Activated naive CD8-positive, alpha-beta T cell treated with anti-CD3 and anti-CD28 coated beads, Interleukin-2, amount 50 U/mL, for 16 hours (primary cell): ENCODE results near the gene OR2T11.
"Not testable (repeated sequence)": the region's sequence is repeated elsewhere in the genome, so short reads cannot be mapped to it uniquely, and the experiment has no call there.

Source experiments
- DNase-seq: peaks from one replicate; pipeline ENCODE4 v3.0.0-alpha.2; 2020; ENCODE audit warnings: low read depth, low spot score

The OR2T11 gene, protein sequence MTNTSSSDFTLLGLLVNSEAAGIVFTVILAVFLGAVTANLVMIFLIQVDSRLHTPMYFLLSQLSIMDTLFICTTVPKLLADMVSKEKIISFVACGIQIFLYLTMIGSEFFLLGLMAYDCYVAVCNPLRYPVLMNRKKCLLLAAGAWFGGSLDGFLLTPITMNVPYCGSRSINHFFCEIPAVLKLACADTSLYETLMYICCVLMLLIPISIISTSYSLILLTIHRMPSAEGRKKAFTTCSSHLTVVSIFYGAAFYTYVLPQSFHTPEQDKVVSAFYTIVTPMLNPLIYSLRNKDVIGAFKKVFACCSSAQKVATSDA

DNA sequence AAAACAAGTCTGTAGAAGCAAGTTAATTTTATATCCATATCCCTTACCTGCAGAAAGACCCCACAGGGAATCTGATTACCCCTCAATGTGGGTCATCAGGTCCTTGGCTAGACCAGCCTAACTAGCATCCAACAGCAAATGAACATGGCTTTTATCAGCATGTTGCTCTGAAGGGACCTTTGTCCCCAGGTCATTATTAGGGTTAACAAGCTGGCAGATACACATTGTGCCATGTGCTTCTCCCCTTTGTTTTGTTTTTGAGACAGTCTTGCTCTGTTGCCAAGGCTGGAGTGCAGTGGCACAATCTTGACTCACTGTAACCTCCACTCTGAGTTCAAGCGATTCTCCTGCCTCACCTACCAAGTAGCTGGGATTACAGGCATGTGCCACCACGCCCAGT lies at the start of gene OR2T11:
Gene OR2T11, minus strand, starts transcription at position 101 of the 400 bp plus-strand sequence. CDS start 7,963 bp downstream, outside the sequence.
- not testable (repeated sequence) for DNase-seq

DNA sequence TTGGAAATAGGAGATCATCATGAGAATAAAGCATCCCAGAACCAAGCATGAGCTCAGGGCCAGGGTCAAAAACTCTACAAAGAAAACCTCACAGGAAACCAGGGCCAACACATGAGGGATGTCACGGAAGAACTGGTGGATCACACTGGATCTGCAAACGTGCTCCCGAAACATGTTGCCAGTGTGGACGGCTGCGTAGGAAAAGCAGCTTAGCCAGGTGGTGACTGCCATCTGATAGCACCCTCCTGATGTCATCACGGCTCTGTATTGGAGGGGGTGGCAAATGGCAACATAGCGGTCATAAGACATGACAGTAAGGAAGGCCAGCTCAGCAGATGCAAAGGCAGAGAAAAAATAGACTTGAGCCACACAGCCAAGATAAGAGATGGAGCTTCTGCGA lies 46.8 kb upstream of the OR2T11 start:
- DNase-seq: no peak

DNA sequence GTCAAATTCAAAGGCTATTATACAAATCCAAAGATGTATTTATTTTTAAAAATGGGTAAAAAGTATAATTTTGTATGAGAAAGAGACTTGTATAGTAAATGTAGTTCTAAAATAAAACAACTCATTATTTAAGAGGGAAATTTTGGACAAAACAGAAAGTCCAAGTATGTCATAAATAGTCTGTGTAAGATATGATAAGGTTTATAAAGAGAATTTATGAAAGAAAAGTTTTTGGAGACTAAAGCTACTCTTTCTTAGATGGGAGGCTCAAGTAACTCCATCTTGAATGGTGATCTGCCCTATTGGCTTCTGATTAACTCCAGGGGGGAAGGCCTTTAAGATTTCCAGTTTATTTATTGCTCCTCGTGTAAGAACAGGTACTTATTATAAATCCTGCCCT lies 35.1 kb upstream of the OR2T11 start:
- DNase-seq: no peak

DNA sequence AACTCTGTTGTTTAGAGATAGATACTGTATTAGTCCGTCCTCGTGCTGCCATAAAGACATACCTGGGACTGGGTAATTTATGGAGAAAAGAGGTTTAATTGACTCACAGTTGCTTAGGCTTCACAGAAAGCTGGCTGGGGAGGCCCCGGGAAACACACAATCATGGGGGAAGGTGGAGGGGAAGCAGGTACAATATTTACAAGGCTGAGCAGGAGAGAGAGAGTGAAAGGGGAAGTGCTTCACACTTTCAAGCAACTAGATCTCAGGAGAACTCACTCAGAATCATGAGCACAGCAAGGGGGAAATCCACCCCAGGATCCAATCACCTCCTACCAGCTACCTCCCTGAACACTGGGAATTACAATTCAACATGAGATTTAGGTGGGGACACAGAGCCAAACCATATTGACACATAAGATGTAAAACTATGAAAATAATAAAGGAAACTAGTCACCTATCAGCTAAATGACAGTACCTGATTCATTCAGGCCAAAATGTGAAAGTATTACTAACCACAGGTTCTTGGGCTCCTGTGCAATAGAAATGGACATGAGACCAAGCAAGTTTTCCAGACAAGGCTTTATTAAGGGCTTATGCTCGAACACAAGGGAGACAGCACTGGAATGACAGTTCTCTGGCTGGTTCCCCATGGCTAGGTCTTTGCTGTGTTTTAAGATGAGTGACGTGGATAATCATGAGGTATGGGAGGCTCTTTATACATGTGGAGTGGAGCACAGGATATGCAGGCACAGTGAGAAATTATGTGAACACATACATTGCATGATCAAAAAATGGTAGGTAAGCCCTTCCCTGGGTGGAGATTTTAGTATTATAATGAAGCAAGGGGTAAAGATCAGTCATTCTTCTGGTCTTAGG lies 28.8 kb upstream of the OR2T11 start:
- DNase-seq: not testable (repeated sequence)

DNA sequence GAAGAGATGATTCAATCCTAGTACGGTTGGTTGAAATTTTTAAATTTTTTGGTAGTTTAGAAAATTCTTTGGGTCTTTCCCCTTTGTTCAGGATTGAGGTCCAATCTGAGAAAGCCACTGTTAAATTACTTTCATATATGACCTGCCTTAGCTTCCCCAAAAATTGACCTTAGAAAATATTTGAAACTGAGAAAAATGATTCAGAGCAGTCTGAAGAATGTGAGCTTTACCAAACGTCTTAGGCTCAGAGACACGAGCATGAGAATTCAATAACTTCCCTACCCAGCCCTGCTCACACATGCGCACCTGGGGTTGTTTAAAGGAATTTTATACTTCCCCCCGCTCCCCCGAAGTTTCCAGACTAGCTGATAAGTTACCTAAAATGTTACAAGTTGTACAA lies 21.9 kb upstream of the OR2T11 start:
- DNase-seq: not testable (repeated sequence)

DNA sequence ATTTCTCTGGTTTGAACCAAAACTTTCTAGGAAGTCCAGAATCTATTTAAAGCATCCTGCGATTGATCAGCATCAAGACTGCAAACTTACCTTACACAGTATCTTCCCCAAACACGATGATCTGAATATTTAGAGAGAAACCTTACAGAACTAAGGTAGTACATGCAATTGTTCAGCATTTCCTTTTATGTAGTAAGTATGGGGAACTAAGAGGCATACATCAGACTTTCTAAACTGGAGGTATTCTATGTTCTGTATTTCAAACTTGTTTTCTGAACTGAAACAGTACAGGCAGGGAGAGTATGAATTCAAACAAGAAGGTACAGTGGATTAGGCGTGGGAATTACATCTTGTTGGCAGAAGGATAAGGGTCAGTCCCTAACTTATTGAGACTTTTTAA lies 20.5 kb upstream of the OR2T11 start, which contains the start of gene OR2T27:
Gene OR2T27, minus strand, starts transcription at position 175 of the 400 bp plus-strand sequence. CDS start 4,644 bp downstream, outside the sequence.
- not testable (repeated sequence) for DNase-seq

DNA sequence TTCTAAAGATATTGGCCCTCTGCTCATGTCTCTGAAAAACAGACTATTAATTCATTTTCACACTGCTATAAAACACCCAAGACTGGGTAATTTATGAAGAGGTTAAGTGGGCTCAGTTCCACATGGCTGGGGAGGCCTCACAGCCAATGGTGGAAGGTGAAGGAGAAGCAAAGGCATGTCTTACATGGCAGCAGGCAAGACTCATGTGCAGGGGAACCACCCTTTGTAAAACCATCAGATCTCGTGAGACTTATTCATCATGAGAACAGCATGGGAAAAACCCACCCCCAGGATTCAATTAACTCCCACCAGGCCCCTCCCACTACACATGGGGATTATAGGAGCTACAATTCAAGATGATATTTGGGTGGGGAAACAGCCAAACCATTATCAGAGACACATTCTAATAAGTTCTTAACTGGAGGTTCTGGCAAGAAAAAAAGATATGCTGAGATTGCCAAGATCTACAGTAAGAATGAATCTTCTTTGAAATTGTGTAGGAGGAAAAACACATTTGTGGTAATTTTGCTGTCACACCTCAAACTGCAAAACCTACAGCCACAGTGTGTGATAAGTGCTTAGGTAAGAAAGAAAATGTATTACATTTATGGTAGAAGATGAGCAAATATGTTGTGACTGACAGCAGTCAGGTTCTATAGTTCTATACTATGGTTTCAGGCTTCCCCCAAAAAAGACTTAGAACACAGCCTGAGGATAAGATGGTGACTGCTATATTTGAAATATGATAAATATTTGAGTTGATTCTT lies 14.1 kb upstream of the OR2T11 start:
- DNase-seq: not testable (repeated sequence)

DNA sequence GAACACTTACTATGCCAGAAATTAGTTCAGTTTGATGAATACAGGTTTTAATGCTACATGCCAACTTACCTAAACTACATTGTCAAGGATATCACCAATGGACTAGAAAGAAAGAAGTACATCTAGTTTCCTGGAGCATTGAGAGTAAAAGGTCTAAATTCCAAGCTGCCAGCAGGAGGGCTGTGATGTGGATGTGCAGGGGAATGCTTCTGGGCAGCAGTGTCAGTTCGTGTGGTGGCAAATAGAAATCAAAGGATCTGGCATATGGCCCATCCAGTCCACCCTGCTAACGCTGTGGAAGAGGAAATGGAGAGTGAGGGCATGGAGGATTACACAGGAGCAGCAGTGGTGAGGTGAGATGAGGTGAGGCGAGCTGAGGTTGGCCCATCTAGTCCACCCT lies 10.3 kb upstream of the OR2T11 start, which contains the start of gene OR2T35:
Gene OR2T35, minus strand, starts transcription at position 101 of the 400 bp plus-strand sequence. CDS start 6,020 bp downstream, outside the sequence.
- not testable (repeated sequence) for DNase-seq

DNA sequence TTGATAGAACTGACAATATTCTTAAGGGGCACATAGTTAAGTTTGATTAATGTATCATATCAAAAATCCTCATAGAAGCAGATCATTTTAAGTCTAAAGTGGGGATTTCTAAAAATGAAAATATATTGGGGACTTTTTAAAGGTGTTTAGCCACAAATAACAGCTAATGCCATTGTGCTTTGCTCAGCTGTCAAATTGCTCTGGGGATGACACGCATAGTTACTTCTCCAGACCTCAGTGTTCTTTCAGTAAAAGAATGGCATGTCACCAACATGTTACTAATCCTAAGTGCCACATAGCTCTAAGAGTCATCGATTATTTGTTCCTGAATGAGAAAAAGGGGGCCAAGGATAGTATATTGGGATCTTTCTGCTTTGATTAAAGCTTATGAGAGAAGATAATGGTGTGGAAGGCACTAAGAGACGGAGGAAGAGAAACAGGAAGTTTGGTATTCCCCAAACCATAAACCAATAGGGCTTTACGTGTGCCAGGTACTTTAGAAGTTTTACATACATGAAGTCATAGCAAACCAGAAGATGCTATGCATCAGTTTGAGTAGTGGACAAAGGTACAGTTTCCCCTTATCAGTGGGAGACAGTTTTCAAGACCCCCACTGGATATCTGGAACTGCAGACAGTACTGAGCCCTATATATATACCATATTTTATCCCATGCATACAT lies 8.2 kb upstream of the OR2T11 start:
- not testable (repeated sequence) for DNase-seq

DNA sequence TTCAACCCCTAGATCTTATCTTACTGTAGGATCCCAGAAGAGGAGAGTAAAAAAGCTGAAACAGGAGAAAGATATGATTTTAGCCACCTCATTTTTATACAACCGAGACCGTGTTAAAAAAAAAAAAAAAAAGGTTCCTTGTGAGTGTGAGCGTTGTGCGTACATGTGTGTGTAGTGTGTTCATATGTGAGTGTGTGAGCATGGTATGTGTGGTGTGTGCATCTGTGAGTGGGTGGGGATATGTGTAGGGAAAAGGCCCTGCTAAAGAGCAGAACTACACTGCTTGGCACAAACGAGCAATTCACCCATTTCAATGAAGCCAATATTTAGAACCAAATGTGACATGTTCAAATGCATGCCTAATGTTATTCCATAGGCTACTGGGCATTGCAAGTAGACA lies 6.7 kb upstream of the OR2T11 start:
- not testable (repeated sequence) for DNase-seq

DNA sequence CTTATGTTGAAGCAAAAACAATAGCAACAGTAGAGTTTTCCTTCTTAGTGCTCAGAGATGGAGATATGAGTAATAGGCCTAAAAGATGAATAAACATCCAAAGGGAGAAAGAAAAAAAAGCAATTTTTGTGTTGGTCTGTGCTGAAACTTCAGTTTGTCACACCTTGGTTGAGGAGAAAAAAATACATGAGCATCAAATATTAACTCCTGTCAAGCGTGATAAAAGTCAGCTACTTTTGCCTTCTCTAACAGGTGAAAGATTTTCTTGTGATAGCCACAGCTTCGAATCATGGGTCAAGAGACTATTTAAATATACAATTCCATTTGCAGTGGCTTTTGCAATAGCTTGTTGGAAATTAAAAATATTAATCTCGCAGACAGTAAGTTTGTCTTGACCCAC lies 6.0 kb upstream of the OR2T11 start:
- DNase-seq: not testable (repeated sequence)

DNA sequence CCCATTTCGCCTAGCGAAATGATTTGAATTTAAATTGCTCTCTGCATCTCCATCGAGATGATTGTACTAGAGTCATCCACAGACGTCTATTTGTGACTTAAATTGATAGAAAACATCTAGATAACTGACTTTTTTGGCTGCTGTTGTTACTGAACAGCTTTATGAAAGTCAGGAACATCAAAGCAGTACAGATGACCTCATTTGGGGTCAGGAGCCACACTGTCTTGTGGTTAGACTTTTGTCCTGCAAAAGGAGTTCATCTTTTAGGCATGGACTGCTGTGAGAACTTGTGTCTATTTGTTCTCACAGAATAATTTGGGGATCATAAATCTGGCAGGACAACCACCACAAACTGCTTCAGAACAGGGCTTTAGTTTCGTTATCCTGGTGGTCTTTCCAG lies 4.8 kb upstream of the OR2T11 start:
- DNase-seq: not testable (repeated sequence)

DNA sequence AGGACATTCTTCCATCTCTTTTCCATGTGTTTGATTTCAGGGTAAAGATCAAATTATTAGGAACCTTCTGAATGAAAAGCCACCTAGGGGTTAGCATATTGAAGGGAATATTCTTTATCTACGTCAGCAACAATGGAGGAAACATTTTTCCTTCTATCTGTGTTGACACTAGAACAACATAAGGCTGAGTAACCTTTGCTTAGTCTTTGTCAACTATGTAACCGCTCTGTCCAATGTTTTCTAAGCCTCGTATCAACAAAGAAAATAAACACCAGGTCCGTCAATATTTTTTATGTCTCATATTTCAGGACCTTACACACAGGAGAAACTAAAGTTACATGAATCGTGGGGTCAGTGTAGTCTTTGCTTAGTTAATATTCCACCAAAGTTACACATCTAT lies 1.7 kb upstream of the OR2T11 start:
- DNase-seq: not testable (repeated sequence)

DNA sequence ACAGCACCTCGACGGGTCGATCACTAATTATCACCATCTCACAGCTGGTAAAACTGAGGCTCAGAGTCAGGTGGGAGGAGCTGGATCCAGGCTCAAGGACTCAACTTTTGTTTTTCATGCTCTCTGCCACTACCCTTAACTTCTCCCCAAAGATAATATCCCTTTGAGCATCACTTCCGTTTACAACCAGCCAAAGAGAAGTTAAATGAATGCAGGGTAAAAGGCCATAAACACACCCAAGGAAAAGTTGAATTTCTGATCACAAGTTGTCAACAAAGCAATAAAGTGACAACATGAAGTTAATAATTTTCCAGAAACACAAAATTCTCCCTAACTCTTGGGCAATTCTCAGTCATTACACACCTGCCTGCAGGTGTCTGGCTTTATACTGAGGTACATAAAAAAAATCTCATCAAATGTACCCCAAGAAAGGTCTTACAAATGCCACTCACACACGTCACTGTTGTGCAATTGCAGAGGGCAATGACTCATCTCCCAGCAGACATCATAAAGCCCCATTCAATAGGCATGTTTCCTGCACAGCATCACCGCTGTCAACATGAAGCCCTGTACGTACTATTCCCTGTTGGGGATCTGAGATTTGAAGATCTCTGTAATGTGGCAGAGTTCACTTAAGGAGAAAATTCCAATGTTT lies 3.4 kb downstream of the OR2T11 start:
- DNase-seq: no peak

DNA sequence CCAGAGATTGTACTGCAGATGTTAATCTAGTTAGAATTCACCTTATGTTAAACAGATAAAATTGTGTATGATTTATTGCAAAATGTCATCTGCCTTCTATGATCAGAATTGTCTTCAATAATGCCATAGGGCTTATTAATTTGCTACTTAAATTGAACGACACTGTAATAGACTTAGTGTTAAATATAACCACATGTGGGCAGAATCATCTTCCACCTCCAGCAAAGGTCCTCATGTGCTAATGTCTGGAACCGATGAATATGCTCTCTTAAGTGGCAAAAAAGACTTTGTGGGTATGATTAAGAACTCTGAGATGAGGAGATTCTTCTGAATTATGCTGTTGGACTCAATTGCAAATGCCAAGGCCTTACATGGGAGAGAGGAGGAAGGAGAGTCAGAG lies 4.3 kb downstream of the OR2T11 start:
- no peak for DNase-seq

DNA sequence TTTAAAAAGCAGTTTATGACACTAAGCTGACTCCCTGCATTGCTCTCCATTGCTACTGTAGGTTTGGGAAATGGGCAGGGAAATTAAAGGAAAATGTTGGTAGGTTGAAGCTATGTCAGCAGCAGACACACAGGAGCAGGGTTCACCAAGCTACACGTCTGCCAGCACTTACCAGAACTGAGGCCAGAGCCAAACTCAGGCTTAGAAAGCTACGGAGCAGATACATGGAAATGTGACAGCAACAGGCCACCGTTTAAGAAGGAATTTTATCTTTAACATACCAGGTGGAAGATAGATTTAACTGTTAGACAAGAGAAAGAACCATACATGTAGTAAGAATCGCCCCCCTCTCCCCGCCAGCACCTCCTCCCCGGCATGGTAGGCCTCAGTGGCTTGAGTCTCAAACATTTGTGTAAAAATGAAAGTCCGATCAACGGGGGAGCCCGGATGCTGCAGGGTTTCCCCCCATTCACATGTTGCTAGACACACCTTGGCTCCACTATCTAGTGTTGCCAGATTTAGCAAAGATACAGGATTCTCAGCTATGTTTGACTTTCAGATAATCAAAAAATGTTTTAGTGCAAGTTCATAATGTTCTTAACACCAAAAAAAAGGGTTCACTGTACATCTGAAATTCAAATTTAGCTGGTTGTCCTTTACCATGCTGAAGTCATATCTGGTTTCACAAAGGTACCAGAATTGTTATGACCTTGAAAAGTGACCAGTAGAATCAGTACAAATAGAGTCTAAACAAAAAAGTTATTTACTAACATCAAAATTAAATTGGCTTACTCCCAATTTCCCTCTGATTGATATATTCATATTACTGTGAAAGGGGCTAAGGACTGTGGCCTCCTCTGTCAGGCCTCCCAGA lies 6.7 kb downstream of the OR2T11 start:
- no peak for DNase-seq

DNA sequence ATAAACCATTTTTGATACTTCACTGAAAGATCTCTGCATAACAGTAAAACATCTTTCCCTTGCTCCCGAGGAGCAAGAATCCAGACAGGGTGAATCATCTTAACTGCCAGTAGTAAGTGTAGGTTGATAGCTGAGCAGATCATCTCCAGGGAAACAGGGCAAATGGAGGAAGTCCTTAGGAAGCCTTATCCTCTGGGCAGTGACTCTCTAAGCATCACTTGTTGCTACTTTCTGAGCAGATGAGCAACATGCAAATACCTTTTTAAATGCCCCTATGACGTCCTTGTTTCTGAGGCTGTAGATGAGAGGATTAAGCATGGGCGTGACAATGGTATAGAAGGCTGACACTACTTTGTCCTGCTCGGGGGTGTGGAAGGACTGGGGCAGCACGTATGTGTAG lies 8.9 kb downstream of the OR2T11 start:
- no peak for DNase-seq

DNA sequence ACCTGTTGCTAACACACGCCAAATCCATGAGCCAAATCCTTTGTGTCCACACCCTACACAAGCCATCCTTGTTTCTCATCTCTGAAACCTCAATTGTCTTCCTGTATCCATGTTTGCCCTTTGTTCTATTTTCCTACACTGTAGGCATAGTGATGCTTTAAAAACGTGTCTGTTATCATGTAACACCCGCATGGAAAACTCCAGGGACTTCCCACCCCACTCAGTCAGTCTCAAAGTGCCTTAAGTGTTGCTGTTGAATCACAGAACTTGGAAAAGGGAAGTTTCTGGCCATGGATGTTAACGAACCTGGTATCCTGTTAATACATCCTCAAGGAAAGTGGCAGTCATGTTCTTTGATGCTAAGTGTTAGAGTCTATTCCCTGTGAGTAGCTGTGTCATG lies 9.7 kb downstream of the OR2T11 start:
- DNase-seq: no peak

DNA sequence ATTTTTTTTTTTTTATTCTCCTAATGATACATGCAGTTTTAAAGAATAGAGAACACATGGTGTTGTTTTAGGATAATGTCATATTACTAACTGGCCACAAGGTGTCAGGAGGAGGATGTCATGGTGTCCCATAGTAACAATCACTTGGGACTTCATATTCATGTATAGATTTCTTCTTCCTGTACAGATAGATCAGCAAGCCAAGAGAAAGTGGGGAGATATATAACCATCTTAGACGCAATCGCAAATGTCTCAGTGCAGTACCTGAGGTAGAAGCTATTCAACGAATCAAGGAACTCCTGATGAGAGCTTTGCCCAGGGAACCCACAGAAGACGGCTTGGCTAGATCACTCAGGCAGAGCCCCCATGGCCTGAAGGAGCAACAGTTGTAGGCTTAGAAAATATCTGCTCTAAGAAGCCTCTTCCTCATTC lies 12.3 kb downstream of the OR2T11 start:
- DNase-seq: no peak

DNA sequence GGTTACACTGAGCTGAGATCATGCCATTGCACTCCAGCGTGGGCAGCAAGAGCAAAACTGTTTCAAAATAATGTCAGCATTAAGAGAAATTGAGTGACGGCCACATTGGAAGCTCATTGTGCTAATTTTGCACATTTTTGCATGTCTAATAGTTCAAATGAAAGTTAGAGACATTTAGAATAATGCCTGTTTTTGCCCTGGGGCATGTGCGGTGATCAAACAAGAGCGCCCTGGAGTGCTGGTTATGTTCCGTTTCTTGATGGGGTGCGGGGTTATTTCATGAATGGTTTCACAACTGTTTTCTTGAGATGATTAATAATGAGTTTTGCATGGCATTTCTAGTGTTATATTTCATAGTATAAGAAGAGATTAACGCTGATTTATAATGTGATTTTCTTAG lies 13.1 kb downstream of the OR2T11 start:
- no peak for DNase-seq
